H1 (cell line): Measurements from ENCODE around the gene MAP2K1.
"Not testable (repeated sequence)": the region's sequence is repeated elsewhere in the genome, so short reads cannot be mapped to it uniquely, and the experiment has no call there.

Source experiments
- BACH1 ChIP-seq: IDR thresholded peaks from 2 replicates; pipeline ENCODE4 v1.6.1; 2012; ENCODE audit warnings: low read length, improper control_type of control experiment
- CEBPB ChIP-seq: IDR thresholded peaks from 2 replicates; pipeline ENCODE4 v1.6.1; 2012; ENCODE audit warnings: low read depth, low read length
- CTCF ChIP-seq, 3 experiments: IDR thresholded peaks; 1 replicate in 2 of 3; 2 replicates in 1 of 3; pipeline versions ENCODE4 v1.5.1 to v1.6.1; 2011; ENCODE audit warnings: low read length in 3 of 3, mild to moderate bottlenecking in 3 of 3, inconsistent platforms in 2 of 3, low read depth in 1 of 3, moderate library complexity in 1 of 3; ENCODE audit not compliant: insufficient read depth in 1 of 3; ENCODE audit errors: control extremely low read depth in 1 of 3
- EZH2 ChIP-seq: fragments of 200-600 bp; sonication (generic); IDR thresholded peaks from 2 replicates; pipeline ENCODE4 v1.7.1; 2012; ENCODE audit warnings: low read depth, mild to moderate bottlenecking, moderate library complexity, low read length, inconsistent platforms; ENCODE audit not compliant: severe bottlenecking
- PHF8 ChIP-seq: fragments of 200-600 bp; sonication (generic); conservative IDR thresholded peaks from 2 replicates; pipeline ENCODE4 v1.7.1; 2012; ENCODE audit warnings: low read depth, mild to moderate bottlenecking, inconsistent platforms, low read length, moderate library complexity
- RXRA ChIP-seq: IDR thresholded peaks from 2 replicates; pipeline ENCODE4 v1.6.1; 2011; ENCODE audit warnings: low read depth, mild to moderate bottlenecking, low read length, moderate library complexity; ENCODE audit not compliant: insufficient read depth
- SP1 ChIP-seq: IDR thresholded peaks from 2 replicates; pipeline ENCODE4 v1.6.1; 2011; ENCODE audit warnings: low read depth, low read length
- TAF1 ChIP-seq: IDR thresholded peaks from 2 replicates; pipeline ENCODE4 v1.6.1; 2011; ENCODE audit warnings: mild to moderate bottlenecking, low read depth, low read length
- TCF12 ChIP-seq: IDR thresholded peaks from 2 replicates; pipeline ENCODE4 v1.6.1; 2011; ENCODE audit warnings: low read depth, mild to moderate bottlenecking, low read length
- YY1 ChIP-seq: IDR thresholded peaks from 2 replicates; pipeline ENCODE4 v1.6.1; 2011; ENCODE audit warnings: low read depth, mild to moderate bottlenecking, low read length

GRCh38 chr15:66465294-66465693 is 78.6 kb downstream of the MAP2K1 start:
- TF ChIP-seq RXRA; TCF12; PHF8; CTCF (IDR thresholded peaks at IDR 0.05; ENCODE audit: control extremely low read depth in 1 of 3, insufficient read depth in 1 of 3, low read depth in 1 of 3, low read length in 3 of 3); YY1; SP1; CEBPB; EZH2; TAF1; BACH1: not testable (repeated sequence)
